Lower leg skin (tissue), 4 donors: ENCODE results near the gene ATG101. TPM values are rescaled to one million over a fixed set of nuclear protein-coding genes. Genes with fewer than 3 reads are reported as not detected.

Source experiments
- DNase-seq, 2 donors: peaks; one replicate each; pipeline ENCODE4 v3.0.0-alpha.2; 2019; ENCODE audit warnings: low spot score in 2 of 2
- H3K4me3 ChIP-seq: fragments of 200-600 bp; sonication (generic); 2 replicates; pipeline ENCODE4 v1.5.1; 2017; ENCODE audit warnings: mild to moderate bottlenecking, low read depth; ENCODE audit not compliant: poor library complexity, severe bottlenecking
- CTCF ChIP-seq, 3 donors: fragments of 450-650 bp; IDR thresholded peaks; one replicate each; pipeline ENCODE4 v1.5.1; 2016; ENCODE audit warnings: antibody characterized with exemption in 3 of 3, mild to moderate bottlenecking in 3 of 3, moderate library complexity in 2 of 3
- POLR2A ChIP-seq, 2 donors: fragments of 450-650 bp; IDR thresholded peaks; one replicate each; pipeline ENCODE4 v1.6.1; 2016 to 2017; ENCODE audit warnings: antibody characterized with exemption in 2 of 2, mild to moderate bottlenecking in 1 of 2, moderate library complexity in 1 of 2
- WGBS, 2 donors: methylation state at CpG; one replicate each; pipeline ENCODE4 v1.1.5; 2018; 5-methylcytosine and 5-hydroxymethylcytosine counted together
- intact Hi-C: fragments of 100-400 bp; cut with DNase I; formaldehyde crosslinking; loops from one replicate; pipeline ENCODE4 v1.15.0; 2023; ENCODE audit warnings: low total_unique reads
- total RNA-seq, 4 donors: library from RNA; depleted of rRNA; stranded (reverse); fragments of >200 nt; gene quantifications; one replicate each; pipeline ENCODE4 v1.1.0, GENCODE V29; 2016

Gene ATG101
- total RNA-seq, 4 donors from 2014 or later = 42.6 to 71.6 (median 55.2) TPM

GRCh38 chr12:52043386-52044212, 26.2 kb upstream of the ATG101 start:
- intact Hi-C loops = no loop called here
- no peak overlapping the region for H3K4me3 ChIP-seq
- peak in 1 of 2 donors; percentile 87 for DNase-seq
- no peak for TF ChIP-seq CTCF (IDR thresholded peaks at IDR 0.05)
- TF ChIP-seq POLR2A (IDR thresholded peaks at IDR 0.05) = no peak
- WGBS, 2 donors = 63 to 66% methylated on average over 18 to 21 of the region's 21 CpGs

GRCh38 chr12:52044292-52044983, 25.3 kb upstream of the ATG101 start:
- no peak overlapping the region for H3K4me3 ChIP-seq
- intact Hi-C loops = no loop called here
- DNase-seq = peak in 1 of 2 donors; percentile 95
- TF ChIP-seq CTCF (IDR thresholded peaks at IDR 0.05) = no peak
- TF ChIP-seq POLR2A (IDR thresholded peaks at IDR 0.05) = no peak
- WGBS, 2 donors = 20 to 23% methylated on average over 16 to 18 of the region's 18 CpGs

GRCh38 chr12:52045794-52046199, 24.0 kb upstream of the ATG101 start:
- intact Hi-C loops = no loop called here
- 28 to 31% methylated on average over 4 of the region's 4 CpGs for WGBS, 2 donors

DNA sequence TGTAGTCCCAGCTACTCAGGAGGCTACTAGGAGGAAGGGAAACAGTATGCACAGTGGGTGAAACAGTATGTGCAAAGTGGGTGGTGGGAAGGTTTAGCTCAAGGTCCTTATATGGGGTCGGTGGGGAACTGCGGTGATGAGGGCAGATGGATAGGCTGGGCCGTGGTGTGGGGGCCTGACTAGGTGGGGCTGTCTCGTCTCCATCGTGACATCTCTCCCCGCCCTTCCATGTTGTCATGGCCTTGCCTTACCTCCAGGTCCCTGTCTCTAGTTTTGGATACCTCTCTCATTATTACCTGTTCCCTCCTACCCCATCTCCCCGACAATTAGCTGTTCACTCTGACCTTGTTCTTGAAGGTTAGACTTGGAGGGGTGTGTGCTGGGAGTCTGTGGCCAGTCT, 22.9 kb upstream of the ATG101 start:
- no peak for DNase-seq
- no peak for TF ChIP-seq POLR2A (IDR thresholded peaks at IDR 0.05)
- no peak for TF ChIP-seq CTCF (IDR thresholded peaks at IDR 0.05)
- WGBS, 2 donors = 89 to 90% methylated on average over 7 of the region's 7 CpGs
- intact Hi-C loops = no loop called here
- H3K4me3 ChIP-seq = no peak overlapping the region

More at GRCh38 chr12:52045794-52046199, 24.0 kb upstream of the ATG101 start:
- no peak for DNase-seq
- TF ChIP-seq POLR2A (IDR thresholded peaks at IDR 0.05) (no peak), CTCF (IDR thresholded peaks at IDR 0.05) (no peak)
- H3K4me3 ChIP-seq = no peak overlapping the region

- 72 to 78% methylated on average over 4 of the region's 4 CpGs for WGBS, 2 donors
These were observed 20.5 kb upstream of the ATG101 start for GRCh38 chr12:52049286-52049685.

More at GRCh38 chr12:52049286-52049685, 20.5 kb upstream of the ATG101 start:
- no peak for DNase-seq
- H3K4me3 ChIP-seq = no peak overlapping the region
- intact Hi-C loops = no loop called here
- no peak for TF ChIP-seq POLR2A (IDR thresholded peaks at IDR 0.05)
- TF ChIP-seq CTCF (IDR thresholded peaks at IDR 0.05) = no peak
